Activated CD4-positive, alpha-beta memory T cell treated with anti-CD3 and anti-CD28 coated beads, Interleukin-2, amount 10 ng/mL, durations not matched to agents 7 days and 5 days (primary cell): ENCODE data around the gene MUC5B. TPM values are rescaled to one million over a fixed set of nuclear protein-coding genes. Genes with fewer than 3 reads are reported as not detected.
A peak's percentile ranks its signal among the peaks of the same experiment; 100 is the strongest.

ENCODE experiments used
- CTCF ChIA-PET: fragments of 350-600 bp; sonication (Branson Sonifier 250); formaldehyde crosslinking; loops from one replicate; lab custom pipeline; 2021; ENCODE audit warnings: antibody characterized with exemption, inconsistent platforms; lab: Charles Lee
- POLR2A ChIA-PET: fragments of 350-600 bp; sonication (Branson Sonifier 250); formaldehyde crosslinking; loops from one replicate; lab custom pipeline; 2021; ENCODE audit warnings: antibody characterized with exemption; lab: Charles Lee
- DNase-seq: peaks from one replicate; pipeline ENCODE4 v3.0.0-alpha.2; 2020
- H3K27ac Mint-ChIP-seq: one replicate; pipeline ENCODE4 v1.8.0; 2021; ENCODE audit warnings: mild to moderate bottlenecking, mixed read lengths
- H3K27me3 Mint-ChIP-seq: one replicate; pipeline ENCODE4 v1.8.0; 2021; ENCODE audit warnings: mixed read lengths
- H3K36me3 Mint-ChIP-seq: one replicate; pipeline ENCODE4 v1.8.0; 2021; ENCODE audit warnings: low read depth, mixed read lengths
- H3K4me1 Mint-ChIP-seq: one replicate; pipeline ENCODE4 v1.8.0; 2021; ENCODE audit warnings: mixed read lengths
- H3K4me3 Mint-ChIP-seq: one replicate; pipeline ENCODE4 v1.8.0; 2021; ENCODE audit warnings: mild to moderate bottlenecking, mixed read lengths
- H3K9me3 Mint-ChIP-seq: one replicate; pipeline ENCODE4 v1.8.0; 2021; ENCODE audit warnings: mixed read lengths
- total RNA-seq, 2 experiments: library from RNA; stranded (reverse); gene quantifications; one replicate each; pipeline ENCODE4 v1.2.3, GENCODE V29; 2021

The MUC5B gene
- total RNA-seq, 2 experiments from 2014 or later, result not detected

GRCh38 chr11:1251236-1251770, 28.4 kb downstream of the MUC5B start:
- ChIA-PET POLR2A (no interaction called here), CTCF (no interaction called here)
- Mint-ChIP-seq H3K36me3 (peaks cover 5% of the 10 kb centered on the region), H3K4me3 (no peak overlapping the region), H3K27ac (no peak overlapping the region), H3K4me1 (no peaks in the 10 kb centered on the region), H3K27me3 (no peaks in the 10 kb centered on the region), H3K9me3 (peaks cover 13% of the 10 kb centered on the region)
- no peak for DNase-seq

- ChIA-PET CTCF (no interaction called here), POLR2A (no interaction called here)
- peaks cover 10% of the 10 kb centered on the region for H3K9me3 Mint-ChIP-seq
Observed at GRCh38 chr11:1252371-1253102, 29.7 kb downstream of the MUC5B start.

GRCh38 chr11:1253103-1253485, 30.2 kb downstream of the MUC5B start:
- Mint-ChIP-seq H3K27ac (no peak overlapping the region), H3K9me3 (peaks cover 10% of the 10 kb centered on the region), H3K27me3 (no peaks in the 10 kb centered on the region), H3K4me1 (no peaks in the 10 kb centered on the region), H3K4me3 (no peak overlapping the region), H3K36me3 (peaks cover 5% of the 10 kb centered on the region)
- ChIA-PET CTCF (no interaction called here), POLR2A (no interaction called here)
- no peak for DNase-seq

More at GRCh38 chr11:1252371-1253102, 29.7 kb downstream of the MUC5B start:
- no peak overlapping the region for H3K4me3 Mint-ChIP-seq
- no peaks in the 10 kb centered on the region for H3K27me3 Mint-ChIP-seq
- H3K4me1 Mint-ChIP-seq, result no peaks in the 10 kb centered on the region
- peaks cover 5% of the 10 kb centered on the region for H3K36me3 Mint-ChIP-seq
- no peak for DNase-seq
- no peak overlapping the region for H3K27ac Mint-ChIP-seq

GRCh38 chr11:1254086-1254648, 31.3 kb downstream of the MUC5B start:
- Mint-ChIP-seq H3K4me1 (no peaks in the 10 kb centered on the region), H3K4me3 (no peak overlapping the region), H3K36me3 (peaks cover 5% of the 10 kb centered on the region), H3K27ac (no peak overlapping the region), H3K27me3 (no peaks in the 10 kb centered on the region), H3K9me3 (peaks cover 10% of the 10 kb centered on the region)
- no peak for DNase-seq
- CTCF ChIA-PET, result no interaction called here
- POLR2A ChIA-PET, result no interaction called here

GRCh38 chr11:1254733-1255132, 31.9 kb downstream of the MUC5B start:
- Mint-ChIP-seq H3K36me3 (peaks cover 5% of the 10 kb centered on the region), H3K4me1 (no peaks in the 10 kb centered on the region), H3K9me3 (peaks cover 10% of the 10 kb centered on the region), H3K27me3 (no peaks in the 10 kb centered on the region), H3K4me3 (no peak overlapping the region), H3K27ac (no peak overlapping the region)
- CTCF ChIA-PET, result no interaction called here
- DNase-seq, result no peak
- POLR2A ChIA-PET, result no interaction called here

- Mint-ChIP-seq H3K4me1 (no peaks in the 10 kb centered on the region), H3K27me3 (no peaks in the 10 kb centered on the region), H3K27ac (no peak overlapping the region), H3K4me3 (no peak overlapping the region), H3K36me3 (peaks cover 5% of the 10 kb centered on the region), H3K9me3 (peaks cover 10% of the 10 kb centered on the region)
- CTCF ChIA-PET, result no interaction called here
- POLR2A ChIA-PET, result no interaction called here
- DNase-seq, result no peak
Observed at GRCh38 chr11:1255151-1255550, 32.3 kb downstream of the MUC5B start.

- Mint-ChIP-seq H3K9me3 (peaks cover 5% of the 10 kb centered on the region), H3K27me3 (no peaks in the 10 kb centered on the region), H3K4me3 (no peak overlapping the region), H3K27ac (no peak overlapping the region), H3K36me3 (no peaks in the 10 kb centered on the region), H3K4me1 (no peaks in the 10 kb centered on the region)
- ChIA-PET CTCF (no interaction called here), POLR2A (no interaction called here)
- DNase-seq, result no peak
Observed at GRCh38 chr11:1256257-1257045, 33.6 kb downstream of the MUC5B start.

GRCh38 chr11:1257366-1257765, 34.5 kb downstream of the MUC5B start:
- Mint-ChIP-seq H3K9me3 (no peaks in the 10 kb centered on the region), H3K4me1 (peaks cover 4% of the 10 kb centered on the region), H3K36me3 (no peaks in the 10 kb centered on the region), H3K27ac (no peak overlapping the region), H3K27me3 (no peaks in the 10 kb centered on the region), H3K4me3 (no peak overlapping the region)
- no peak for DNase-seq
- ChIA-PET POLR2A (no interaction called here), CTCF (no interaction called here)

- H3K27ac Mint-ChIP-seq, result no peak overlapping the region
- H3K27me3 Mint-ChIP-seq, result no peaks in the 10 kb centered on the region
- DNase-seq, result no peak
- POLR2A ChIA-PET, result no interaction called here
- no peaks in the 10 kb centered on the region for H3K9me3 Mint-ChIP-seq
- H3K4me3 Mint-ChIP-seq, result no peak overlapping the region
- H3K36me3 Mint-ChIP-seq, result no peaks in the 10 kb centered on the region
- CTCF ChIA-PET, result no interaction called here
- peaks cover 7% of the 10 kb centered on the region for H3K4me1 Mint-ChIP-seq
Observed at GRCh38 chr11:1257916-1258315, 35.0 kb downstream of the MUC5B start.

GRCh38 chr11:1258401-1259075, 35.7 kb downstream of the MUC5B start:
- peaks cover 11% of the 10 kb centered on the region for H3K4me1 Mint-ChIP-seq
- CTCF ChIA-PET, result no interaction called here
- no peak overlapping the region for H3K4me3 Mint-ChIP-seq
- no peaks in the 10 kb centered on the region for H3K36me3 Mint-ChIP-seq
- DNase-seq, result no peak
- no peak overlapping the region for H3K27ac Mint-ChIP-seq
- POLR2A ChIA-PET, result no interaction called here
- H3K27me3 Mint-ChIP-seq, result no peaks in the 10 kb centered on the region
- H3K9me3 Mint-ChIP-seq, result no peaks in the 10 kb centered on the region

GRCh38 chr11:1259076-1259461, 36.2 kb downstream of the MUC5B start:
- POLR2A ChIA-PET, result no interaction called here
- Mint-ChIP-seq H3K4me1 (peaks cover 11% of the 10 kb centered on the region), H3K4me3 (no peak overlapping the region), H3K9me3 (no peaks in the 10 kb centered on the region), H3K36me3 (no peaks in the 10 kb centered on the region), H3K27me3 (no peaks in the 10 kb centered on the region), H3K27ac (no peak overlapping the region)
- no peak for DNase-seq
- CTCF ChIA-PET, result no interaction called here

- Mint-ChIP-seq H3K27ac (no peak overlapping the region), H3K9me3 (peaks cover 3% of the 10 kb centered on the region), H3K27me3 (no peaks in the 10 kb centered on the region), H3K36me3 (peaks cover 3% of the 10 kb centered on the region), H3K4me1 (peaks cover 13% of the 10 kb centered on the region), H3K4me3 (no peak overlapping the region)
- POLR2A ChIA-PET, result no interaction called here
- CTCF ChIA-PET, result no interaction called here
- DNase-seq, result no peak
Observed at GRCh38 chr11:1259561-1259960, 36.7 kb downstream of the MUC5B start.

- peaks cover 6% of the 10 kb centered on the region for H3K9me3 Mint-ChIP-seq
- H3K4me3 Mint-ChIP-seq, result no peak overlapping the region
- H3K4me1 Mint-ChIP-seq, result peaks cover 15% of the 10 kb centered on the region
- no peak overlapping the region for H3K27ac Mint-ChIP-seq
- ChIA-PET CTCF (no interaction called here), POLR2A (no interaction called here)
- peak; percentile 44 for DNase-seq
- H3K27me3 Mint-ChIP-seq, result no peaks in the 10 kb centered on the region
- peaks cover 5% of the 10 kb centered on the region for H3K36me3 Mint-ChIP-seq
Observed at GRCh38 chr11:1260023-1260501, 37.2 kb downstream of the MUC5B start.
